RWPE2 (cell line): ENCODE results near the gene HSPB6.

Experiments
- ATAC-seq: fragments of 200-7000 bp; cut with Tn5 transposase; 3 replicates; pipeline ENCODE4 v1.9.1; 2021; ENCODE audit warnings: low read depth
- DNase-seq: peaks from one replicate; pipeline ENCODE4 v3.0.0-alpha.2; 2020; ENCODE audit warnings: low spot score
- H3K27ac ChIP-seq: fragments of 450-650 bp; 2 replicates; pipeline ENCODE4 v1.5.1; 2017; ENCODE audit warnings: mild to moderate bottlenecking; ENCODE audit not compliant: poor library complexity, severe bottlenecking
- H3K27me3 ChIP-seq: fragments of 250-450 bp; sonication (Bioruptor Pico); 2 replicates; pipeline ENCODE4 v1.5.1; 2021; ENCODE audit warnings: mild to moderate bottlenecking, moderate library complexity; ENCODE audit not compliant: insufficient read depth, poor library complexity, severe bottlenecking
- H3K36me3 ChIP-seq: fragments of 250-450 bp; sonication (Bioruptor Pico); 2 replicates; pipeline ENCODE4 v1.5.1; 2020; ENCODE audit warnings: low read depth, mild to moderate bottlenecking, moderate library complexity
- H3K4me1 ChIP-seq: fragments of 250-450 bp; sonication (Bioruptor Pico); 2 replicates; pipeline ENCODE4 v1.5.1; 2021; ENCODE audit warnings: mild to moderate bottlenecking, moderate library complexity; ENCODE audit not compliant: insufficient read depth, poor library complexity, severe bottlenecking
- H3K4me3 ChIP-seq: fragments of 250-450 bp; sonication (Bioruptor Pico); 2 replicates; pipeline ENCODE4 v1.5.1; 2021; ENCODE audit warnings: mild to moderate bottlenecking, moderate library complexity; ENCODE audit not compliant: severe bottlenecking
- H3K9me3 ChIP-seq: fragments of 250-450 bp; sonication (Bioruptor Pico); 2 replicates; pipeline ENCODE4 v1.5.1; 2021; ENCODE audit warnings: mild to moderate bottlenecking, moderate library complexity; ENCODE audit not compliant: severe bottlenecking
- CTCF ChIP-seq: fragments of 450-650 bp; IDR thresholded peaks from one replicate; pipeline ENCODE4 v1.5.1; 2017; ENCODE audit warnings: mild to moderate bottlenecking, moderate library complexity; ENCODE audit not compliant: poor library complexity, severe bottlenecking

The HSPB6 gene

DNA sequence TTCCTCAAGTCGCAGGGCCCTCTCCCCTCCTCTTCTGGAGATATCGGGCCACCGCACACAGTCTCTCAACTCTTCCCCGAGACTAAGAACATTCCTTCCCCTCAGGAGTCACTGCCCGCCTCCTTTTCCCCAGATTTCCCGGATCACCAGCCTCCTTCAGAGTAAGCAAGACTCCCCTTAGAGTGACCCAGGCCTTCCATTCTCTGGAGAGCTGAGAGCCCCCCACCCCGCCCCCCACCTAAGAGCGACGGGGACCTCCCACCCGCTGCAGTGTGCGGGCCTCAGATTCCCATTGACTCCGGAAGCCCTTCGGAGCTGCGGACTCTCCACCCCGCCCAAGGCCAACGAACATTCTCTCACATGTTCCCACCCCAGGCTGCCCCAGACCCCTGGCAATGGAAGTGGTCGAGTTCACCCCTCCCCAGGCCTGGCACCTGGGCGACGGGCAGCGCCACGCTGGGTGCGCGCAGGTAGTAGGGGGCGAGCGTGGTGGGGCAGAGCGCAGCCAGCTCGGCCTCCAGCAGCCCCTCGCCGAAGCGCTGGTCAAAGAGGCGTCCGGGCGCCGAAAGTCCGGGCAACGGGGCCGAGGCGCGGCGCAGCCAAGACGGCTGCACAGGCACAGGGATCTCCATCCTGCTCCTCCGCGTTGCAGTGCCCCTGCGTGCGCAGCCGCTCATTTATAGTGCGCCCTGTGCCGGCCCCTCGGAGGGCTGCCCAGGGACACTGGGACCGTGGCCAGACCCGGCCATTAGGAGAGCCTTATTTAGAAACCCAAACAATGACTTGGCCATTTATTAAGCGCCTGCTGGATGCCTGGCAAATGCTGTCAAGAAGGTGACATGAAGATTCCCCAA is at the start of gene HSPB6:
Gene HSPB6 (minus strand): TSS at position 653 of the 854 bp plus-strand sequence. CDS start 21 bp downstream, at position 632.
- Histone ChIP-seq H3K36me3 (peaks cover 28% of the 10 kb centered on the region), H3K4me3 (peak within 1 kb of the TSS; percentile 89), H3K27me3 (no peaks in the 10 kb centered on the region), H3K4me1 (no peaks in the 10 kb centered on the region), H3K27ac (peak within 1 kb of the TSS; percentile 71), H3K9me3 (no peaks in the 10 kb centered on the region)
- peak; percentile 45 for DNase-seq
- ATAC-seq: no peak
- no peak for TF ChIP-seq CTCF

- H3K4me1 ChIP-seq: no peaks in the 10 kb centered on the region
- no peaks in the 10 kb centered on the region for H3K27me3 ChIP-seq
- H3K27ac ChIP-seq: no peak overlapping the region
- H3K4me3 ChIP-seq: no peak overlapping the region
- ATAC-seq (no peak), DNase-seq (no peak)
- no peaks in the 10 kb centered on the region for H3K36me3 ChIP-seq
- TF ChIP-seq CTCF: no peak
- H3K9me3 ChIP-seq: no peaks in the 10 kb centered on the region
Measured at GRCh38 chr19:35806597-35806996, 49.8 kb upstream of the HSPB6 start.

GRCh38 chr19:35805526-35806102 is 48.8 kb upstream of the HSPB6 start:
- Histone ChIP-seq H3K4me1 (no peaks in the 10 kb centered on the region), H3K27ac (no peak overlapping the region), H3K36me3 (no peaks in the 10 kb centered on the region), H3K4me3 (no peak overlapping the region), H3K27me3 (no peaks in the 10 kb centered on the region), H3K9me3 (no peaks in the 10 kb centered on the region)
- DNase-seq (no peak), ATAC-seq (no peak)
- no peak for TF ChIP-seq CTCF

GRCh38 chr19:35801828-35802227 is 45.0 kb upstream of the HSPB6 start:
- Histone ChIP-seq H3K27me3 (no peaks in the 10 kb centered on the region), H3K27ac (no peak overlapping the region), H3K4me1 (no peaks in the 10 kb centered on the region), H3K4me3 (no peak overlapping the region), H3K9me3 (no peaks in the 10 kb centered on the region), H3K36me3 (no peaks in the 10 kb centered on the region)
- no peak for TF ChIP-seq CTCF
- DNase-seq (no peak), ATAC-seq (no peak)

DNA sequence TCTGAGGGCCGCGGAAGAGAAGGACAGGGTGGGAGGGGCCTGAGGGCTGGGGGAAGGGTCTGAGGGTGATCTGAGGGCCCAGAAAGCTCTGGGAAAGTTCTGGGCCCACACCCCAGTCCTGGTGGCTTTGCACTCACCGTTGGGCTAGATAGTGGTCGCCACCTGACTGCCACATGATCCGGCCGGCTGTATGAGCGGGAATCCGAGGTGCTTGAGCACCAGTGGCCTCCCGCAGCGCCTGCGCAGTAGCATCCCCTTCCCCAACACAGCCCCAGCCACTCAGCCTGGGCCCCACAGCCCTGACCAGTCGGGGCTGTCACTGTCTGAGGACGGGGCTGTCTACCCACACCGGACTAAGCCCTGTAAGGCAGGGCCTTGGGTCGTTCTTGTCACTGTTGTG is 40.8 kb upstream of the HSPB6 start:
- ATAC-seq (no peak; the same call in 2 of the 3 replicates), DNase-seq (no peak)
- no peaks in the 10 kb centered on the region for H3K9me3 ChIP-seq
- H3K27me3 ChIP-seq: no peaks in the 10 kb centered on the region
- no peak for TF ChIP-seq CTCF
- H3K4me1 ChIP-seq: no peaks in the 10 kb centered on the region
- no peak overlapping the region for H3K4me3 ChIP-seq
- H3K27ac ChIP-seq: no peak overlapping the region
- H3K36me3 ChIP-seq: no peaks in the 10 kb centered on the region
